K562 (cell line): ENCODE data around the gene ELMOD2. TPM values are rescaled to one million over a fixed set of nuclear protein-coding genes. Genes with fewer than 3 reads are reported as not detected.

Source experiments
- BHLHE40 ChIP-seq: IDR thresholded peaks from 2 replicates; pipeline ENCODE4 v1.6.1; 2011; ENCODE audit warnings: low read length, improper control_type of control experiment
- CREB1 ChIP-seq, 2 experiments: sonication (generic) in 1 of 2; formaldehyde crosslinking in 1 of 2; IDR thresholded peaks; 2 replicates each; pipeline versions ENCODE4 v1.6.1 to v1.8.0; 2012 to 2022; ENCODE audit warnings: inconsistent platforms in 1 of 2, mild to moderate bottlenecking in 1 of 2, missing genetic modification reagents in 1 of 2, moderate library complexity in 1 of 2
- DDX20 ChIP-seq: fragments of 450-650 bp; IDR thresholded peaks from 2 replicates; pipeline ENCODE4 v1.6.1; 2016; ENCODE audit warnings: missing genetic modification characterization, low read depth, mild to moderate bottlenecking, missing compliant biosample characterization, moderate library complexity
- DEAF1 ChIP-seq: fragments of 450-650 bp; formaldehyde crosslinking; IDR thresholded peaks from 2 replicates; pipeline ENCODE4 v1.4.0; 2020; ENCODE audit warnings: mild to moderate bottlenecking, moderate library complexity
- E2F8 ChIP-seq: fragments of 450-650 bp; IDR thresholded peaks from 2 replicates; pipeline ENCODE4 v1.7.1; 2018; ENCODE audit warnings: mild to moderate bottlenecking, low read depth; ENCODE audit not compliant: partially characterized antibody
- ZC3H8 ChIP-seq: fragments of 450-650 bp; IDR thresholded peaks from 2 replicates; pipeline ENCODE4 v1.6.1; 2017
- polyA plus RNA-seq, 8 experiments: library from polyadenylated mRNA; depleted of rRNA in 4 of 8; stranded (reverse) in 5 of 8; unstranded in 3 of 8; fragments of >200 nt; fragmentation: Nextera tagmentation in 2 of 8; fragmentation: Illumina TruSeq in 1 of 8; extraction: Ambion mirVana in 2 of 8; extraction: Trizol in 1 of 8; gene quantifications; 2 replicates each; pipeline versions ENCODE4 v1.2.1 to v1.2.3, GENCODE V29; 2011 to 2014; ENCODE audit warnings: inconsistent platforms in 1 of 8, missing spikeins in 1 of 8
- total RNA-seq, 7 experiments: library from RNA; depleted of rRNA in 6 of 7; stranded (reverse); fragments of >200 nt in 6 of 7; fragmentation: Illumina TruSeq in 2 of 7; extraction: Trizol in 2 of 7; gene quantifications; 2 replicates each; pipeline versions ENCODE4 v1.2.1 to v1.2.3, GENCODE V29; 2011 to 2021; ENCODE audit warnings: low replicate concordance in 1 of 7
- TF ChIP-seq, protein P1 (sequence below), 2 experiments: fragments of 450-650 bp; conservative IDR thresholded peaks; 2 replicates each; pipeline ENCODE4 v1.6.1; 2017; ENCODE audit warnings: mild to moderate bottlenecking in 2 of 2, moderate library complexity in 2 of 2
- TF ChIP-seq, protein P2 (sequence below), 2 experiments: fragments of 450-650 bp in 1 of 2; sonication (generic) in 1 of 2; formaldehyde crosslinking in 1 of 2; IDR thresholded peaks; 2 replicates each; pipeline versions ENCODE4 v1.7.1 to v1.9.0; 2016 to 2022; ENCODE audit warnings: inconsistent platforms in 1 of 2, mild to moderate bottlenecking in 1 of 2, missing genetic modification reagents in 1 of 2
- TF ChIP-seq, protein P3 (sequence below): fragments of 450-650 bp; IDR thresholded peaks from 2 replicates; pipeline ENCODE4 v1.6.1; 2016; ENCODE audit warnings: missing biosample characterization, missing genetic modification characterization

The ELMOD2 gene
- total and polyA plus RNA-seq, 9 of the 15 experiments (the other 6 are each of a cell fraction or from before 2014, with no cell fraction given): 11.0 to 23.3 (median 14.3) TPM

DNA sequence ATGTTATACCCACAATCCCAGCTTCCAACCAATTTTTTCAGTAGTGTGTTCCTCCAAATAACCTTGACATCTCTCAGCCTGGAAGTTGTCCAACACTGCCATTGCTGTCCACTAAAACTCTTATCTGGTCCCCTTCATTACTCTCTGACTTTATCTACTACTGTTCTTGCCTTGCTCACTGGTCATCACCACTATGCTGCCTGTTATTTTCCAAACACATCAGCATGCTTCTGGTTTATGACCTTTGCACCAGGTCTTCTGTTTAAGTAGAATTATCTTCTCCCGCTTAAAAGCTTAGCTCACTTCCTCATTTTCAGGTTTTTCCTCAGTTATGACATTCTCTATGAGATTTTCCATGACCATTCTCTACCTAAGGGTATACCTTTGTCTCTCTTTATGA is 5.5 kb downstream of the ELMOD2 start (continued):
- TF ChIP-seq DEAF1 (CRISPR knock-in tag) (no peak), BHLHE40 (peak; percentile 46; the same call in 1 of the 2 replicates), E2F8 (peak; percentile 79), CREB1 (IDR thresholded peaks at IDR 0.05) (peak; percentile 12; the same call in 1 of the 2 replicates), CREB1 (CRISPR knock-in tag; IDR thresholded peaks at IDR 0.05) (no peak), DDX20 (no peak), ZC3H8 (no peak)
- TF ChIP-seq, protein P1, sequence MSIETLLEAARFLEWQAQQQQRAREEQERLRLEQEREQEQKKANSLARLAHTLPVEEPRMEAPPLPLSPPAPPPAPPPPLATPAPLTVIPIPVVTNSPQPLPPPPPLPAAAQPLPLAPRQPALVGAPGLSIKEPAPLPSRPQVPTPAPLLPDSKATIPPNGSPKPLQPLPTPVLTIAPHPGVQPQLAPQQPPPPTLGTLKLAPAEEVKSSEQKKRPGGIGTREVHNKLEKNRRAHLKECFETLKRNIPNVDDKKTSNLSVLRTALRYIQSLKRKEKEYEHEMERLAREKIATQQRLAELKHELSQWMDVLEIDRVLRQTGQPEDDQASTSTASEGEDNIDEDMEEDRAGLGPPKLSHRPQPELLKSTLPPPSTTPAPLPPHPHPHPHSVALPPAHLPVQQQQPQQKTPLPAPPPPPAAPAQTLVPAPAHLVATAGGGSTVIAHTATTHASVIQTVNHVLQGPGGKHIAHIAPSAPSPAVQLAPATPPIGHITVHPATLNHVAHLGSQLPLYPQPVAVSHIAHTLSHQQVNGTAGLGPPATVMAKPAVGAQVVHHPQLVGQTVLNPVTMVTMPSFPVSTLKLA (conservative IDR thresholded peaks at IDR 0.05): peak; percentile 62 to 75
- TF ChIP-seq, protein P2, sequence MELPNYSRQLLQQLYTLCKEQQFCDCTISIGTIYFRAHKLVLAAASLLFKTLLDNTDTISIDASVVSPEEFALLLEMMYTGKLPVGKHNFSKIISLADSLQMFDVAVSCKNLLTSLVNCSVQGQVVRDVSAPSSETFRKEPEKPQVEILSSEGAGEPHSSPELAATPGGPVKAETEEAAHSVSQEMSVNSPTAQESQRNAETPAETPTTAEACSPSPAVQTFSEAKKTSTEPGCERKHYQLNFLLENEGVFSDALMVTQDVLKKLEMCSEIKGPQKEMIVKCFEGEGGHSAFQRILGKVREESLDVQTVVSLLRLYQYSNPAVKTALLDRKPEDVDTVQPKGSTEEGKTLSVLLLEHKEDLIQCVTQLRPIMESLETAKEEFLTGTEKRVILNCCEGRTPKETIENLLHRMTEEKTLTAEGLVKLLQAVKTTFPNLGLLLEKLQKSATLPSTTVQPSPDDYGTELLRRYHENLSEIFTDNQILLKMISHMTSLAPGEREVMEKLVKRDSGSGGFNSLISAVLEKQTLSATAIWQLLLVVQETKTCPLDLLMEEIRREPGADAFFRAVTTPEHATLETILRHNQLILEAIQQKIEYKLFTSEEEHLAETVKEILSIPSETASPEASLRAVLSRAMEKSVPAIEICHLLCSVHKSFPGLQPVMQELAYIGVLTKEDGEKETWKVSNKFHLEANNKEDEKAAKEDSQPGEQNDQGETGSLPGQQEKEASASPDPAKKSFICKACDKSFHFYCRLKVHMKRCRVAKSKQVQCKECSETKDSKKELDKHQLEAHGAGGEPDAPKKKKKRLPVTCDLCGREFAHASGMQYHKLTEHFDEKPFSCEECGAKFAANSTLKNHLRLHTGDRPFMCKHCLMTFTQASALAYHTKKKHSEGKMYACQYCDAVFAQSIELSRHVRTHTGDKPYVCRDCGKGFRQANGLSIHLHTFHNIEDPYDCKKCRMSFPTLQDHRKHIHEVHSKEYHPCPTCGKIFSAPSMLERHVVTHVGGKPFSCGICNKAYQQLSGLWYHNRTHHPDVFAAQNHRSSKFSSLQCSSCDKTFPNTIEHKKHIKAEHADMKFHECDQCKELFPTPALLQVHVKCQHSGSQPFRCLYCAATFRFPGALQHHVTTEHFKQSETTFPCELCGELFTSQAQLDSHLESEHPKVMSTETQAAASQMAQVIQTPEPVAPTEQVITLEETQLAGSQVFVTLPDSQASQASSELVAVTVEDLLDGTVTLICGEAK (IDR thresholded peaks at IDR 0.05): no peak
- TF ChIP-seq, protein P2 (CRISPR knock-in tag; IDR thresholded peaks at IDR 0.05): no peak
- TF ChIP-seq, protein P3, sequence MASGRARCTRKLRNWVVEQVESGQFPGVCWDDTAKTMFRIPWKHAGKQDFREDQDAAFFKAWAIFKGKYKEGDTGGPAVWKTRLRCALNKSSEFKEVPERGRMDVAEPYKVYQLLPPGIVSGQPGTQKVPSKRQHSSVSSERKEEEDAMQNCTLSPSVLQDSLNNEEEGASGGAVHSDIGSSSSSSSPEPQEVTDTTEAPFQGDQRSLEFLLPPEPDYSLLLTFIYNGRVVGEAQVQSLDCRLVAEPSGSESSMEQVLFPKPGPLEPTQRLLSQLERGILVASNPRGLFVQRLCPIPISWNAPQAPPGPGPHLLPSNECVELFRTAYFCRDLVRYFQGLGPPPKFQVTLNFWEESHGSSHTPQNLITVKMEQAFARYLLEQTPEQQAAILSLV (tag): no peak
